GM12873 (cell line): Measurements from ENCODE around the gene SPAAR.

Experiments
- CTCF ChIP-seq: IDR thresholded peaks from 2 replicates; pipeline ENCODE4 v1.5.1; 2012; ENCODE audit warnings: low read depth, mild to moderate bottlenecking, moderate library complexity, low read length, control low read depth; ENCODE audit not compliant: insufficient read depth; ENCODE audit errors: missing control alignments

The SPAAR gene

GRCh38 chr9:35939679-35940250, 30.5 kb downstream of the SPAAR start:
- TF ChIP-seq CTCF = no peak

- no peak for TF ChIP-seq CTCF
These were observed 31.4 kb downstream of the SPAAR start for GRCh38 chr9:35940458-35941407.

GRCh38 chr9:35942286-35942685, 33.0 kb downstream of the SPAAR start:
- TF ChIP-seq CTCF = no peak

GRCh38 chr9:35944173-35944572, 34.9 kb downstream of the SPAAR start:
- TF ChIP-seq CTCF = no peak

DNA sequence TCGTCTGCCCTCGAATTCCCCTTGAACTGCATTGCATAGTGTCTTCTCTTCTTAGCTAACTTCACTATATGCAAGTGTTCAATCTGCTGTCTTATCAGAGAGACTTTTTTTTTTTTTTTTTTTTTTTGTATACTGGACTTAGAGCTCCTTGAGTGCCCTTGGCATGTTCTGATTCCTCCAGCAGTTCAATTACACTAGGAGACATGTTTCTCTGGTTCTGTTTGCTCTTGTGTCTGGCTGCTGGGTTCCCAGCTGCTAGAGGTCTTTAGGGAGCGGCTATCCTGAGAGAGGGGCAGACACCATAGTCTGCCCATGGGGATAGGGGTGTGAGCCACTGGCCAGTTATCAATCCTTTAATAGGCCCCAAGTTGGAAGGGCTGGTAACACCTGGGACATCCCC, 35.6 kb downstream of the SPAAR start:
- TF ChIP-seq CTCF = no peak

GRCh38 chr9:35945341-35946018, 36.2 kb downstream of the SPAAR start:
- TF ChIP-seq CTCF = peak; percentile 92

DNA sequence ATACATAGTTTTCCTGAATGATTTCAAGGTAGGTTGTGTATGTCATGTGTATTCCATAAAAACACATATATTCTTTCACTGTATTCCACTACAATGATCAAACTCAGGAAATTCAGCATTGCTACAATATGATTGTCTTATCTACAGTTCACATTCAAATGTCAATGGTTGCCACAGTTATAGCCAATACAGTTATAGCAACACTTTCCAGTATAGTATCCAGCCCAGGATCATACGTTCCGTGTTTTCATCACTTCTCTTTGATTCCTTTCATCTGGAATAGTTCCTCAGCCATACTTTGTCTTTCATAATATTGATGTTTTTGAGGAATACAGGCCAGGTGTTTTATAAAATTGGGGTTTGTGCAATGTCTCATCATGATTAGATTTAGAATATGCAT, 39.2 kb downstream of the SPAAR start:
- no peak for TF ChIP-seq CTCF
